Activated CD4-positive, alpha-beta T cell treated with anti-CD3 and anti-CD28 coated beads for 36 hours (primary cell): Measurements from ENCODE around the gene CDK19. TPM values are rescaled to one million over a fixed set of nuclear protein-coding genes. Genes with fewer than 3 reads are reported as not detected.

ENCODE experiments used
- ATAC-seq: fragments of 200-7000 bp; cut with Tn5 transposase; one replicate; pipeline ENCODE4 v1.10.0; 2021; ENCODE audit warnings: mild to moderate bottlenecking, moderate library complexity
- CTCF ChIA-PET: fragments of 350-600 bp; sonication (Branson Sonifier 250); formaldehyde crosslinking; loops from one replicate; lab custom pipeline; 2021; ENCODE audit warnings: antibody characterized with exemption; lab: Charles Lee
- POLR2A ChIA-PET: fragments of 350-600 bp; sonication (Branson Sonifier 250); formaldehyde crosslinking; loops from one replicate; lab custom pipeline; 2021; ENCODE audit warnings: antibody characterized with exemption, inconsistent platforms; lab: Charles Lee
- DNase-seq: peaks from one replicate; pipeline ENCODE4 v3.0.0-alpha.2; 2020
- H3K27ac Mint-ChIP-seq: one replicate; pipeline ENCODE4 v1.8.0; 2021; ENCODE audit warnings: mixed read lengths
- H3K27me3 Mint-ChIP-seq: one replicate; pipeline ENCODE4 v1.8.0; 2021; ENCODE audit warnings: mixed read lengths
- H3K36me3 Mint-ChIP-seq: one replicate; pipeline ENCODE4 v1.8.0; 2021; ENCODE audit warnings: low read depth, mixed read lengths
- H3K4me1 Mint-ChIP-seq: one replicate; pipeline ENCODE4 v1.8.0; 2021; ENCODE audit warnings: mixed read lengths
- H3K4me3 Mint-ChIP-seq: one replicate; pipeline ENCODE4 v1.8.0; 2021; ENCODE audit warnings: mild to moderate bottlenecking, moderate library complexity, mixed read lengths
- H3K9me3 Mint-ChIP-seq: one replicate; pipeline ENCODE4 v1.8.0; 2021; ENCODE audit warnings: low read depth, mixed read lengths
- intact Hi-C, 2 experiments: fragments of 100-400 bp; cut with DNase I in 1 of 2; cut with micrococcal nuclease in 1 of 2; formaldehyde crosslinking; loops; one replicate each; pipeline versions ENCODE4 v1.14.2 to v1.15.1; 2022 to 2024; cut with DNase I, micrococcal nuclease
- total RNA-seq, 2 experiments: library from RNA; stranded (reverse); gene quantifications; one replicate each; pipeline ENCODE4 v1.2.3, GENCODE V29; 2021

CDK19 gene
- total RNA-seq, 2 experiments from 2014 or later = 14.7 to 15.7 TPM

GRCh38 chr6:110699780-110700179 lies 115.5 kb downstream of the CDK19 start:
- ATAC-seq (no peak), DNase-seq (no peak)
- Mint-ChIP-seq H3K4me3 (no peak overlapping the region), H3K27ac (no peak overlapping the region), H3K27me3 (no peaks in the 10 kb centered on the region), H3K36me3 (peaks cover 8% of the 10 kb centered on the region), H3K9me3 (no peaks in the 10 kb centered on the region), H3K4me1 (no peaks in the 10 kb centered on the region)
- intact Hi-C loops = no loop called here
- ChIA-PET CTCF (interaction anchor here (1.5 kb wide), 1 partner anchor 17 kb away, joined by 6 read pairs; no protein-coding TSS in a partner anchor), POLR2A (interaction anchor here (0.6 to 0.7 kb wide), 2 partner anchors 25 to 175 kb away, joined by 3 read pairs; no protein-coding TSS in a partner anchor)

GRCh38 chr6:110693994-110694393 lies 121.3 kb downstream of the CDK19 start:
- intact Hi-C loops = no loop called here
- peaks cover 8% of the 10 kb centered on the region for H3K36me3 Mint-ChIP-seq
- ATAC-seq (no peak), DNase-seq (no peak)
- peaks cover 2% of the 10 kb centered on the region for H3K9me3 Mint-ChIP-seq
- no peaks in the 10 kb centered on the region for H3K4me1 Mint-ChIP-seq
- ChIA-PET CTCF (interaction anchor here (0.6 kb wide), 1 partner anchor 345 kb away, joined by 3 read pairs; no protein-coding TSS in a partner anchor), POLR2A (no interaction called here)
- H3K4me3 Mint-ChIP-seq = no peak overlapping the region
- H3K27me3 Mint-ChIP-seq = no peaks in the 10 kb centered on the region
- H3K27ac Mint-ChIP-seq = no peak overlapping the region

DNA sequence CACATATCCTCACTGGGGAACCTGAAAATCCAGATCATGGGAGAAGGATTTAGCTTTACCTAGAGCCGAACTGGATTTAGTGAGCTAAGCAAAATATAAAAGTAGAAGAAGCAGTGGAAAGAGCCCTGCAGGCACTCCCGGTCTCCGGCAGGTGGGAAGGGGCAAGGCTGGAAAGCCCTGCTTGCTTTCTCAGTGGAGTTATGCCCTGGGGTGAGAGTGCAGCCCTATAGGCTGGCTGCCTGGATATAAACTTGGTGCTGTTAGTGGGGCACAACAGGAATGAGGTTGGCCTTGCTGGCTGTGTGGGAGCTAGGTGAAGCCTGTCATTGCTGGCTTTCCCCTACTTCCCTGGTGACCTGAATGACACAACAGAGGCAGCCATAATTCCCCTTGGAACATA lies 122.0 kb downstream of the CDK19 start:
- no peak overlapping the region for H3K4me3 Mint-ChIP-seq
- peaks cover 8% of the 10 kb centered on the region for H3K36me3 Mint-ChIP-seq
- intact Hi-C loops = no loop called here
- H3K9me3 Mint-ChIP-seq = peaks cover 2% of the 10 kb centered on the region
- no peak for ATAC-seq
- no peaks in the 10 kb centered on the region for H3K27me3 Mint-ChIP-seq
- peaks cover 5% of the 10 kb centered on the region for H3K4me1 Mint-ChIP-seq
- ChIA-PET POLR2A (no interaction called here), CTCF (interaction anchor here (1.1 kb wide), 1 partner anchor 11 kb away, joined by 4 read pairs; no protein-coding TSS in a partner anchor)
- DNase-seq = no peak
- H3K27ac Mint-ChIP-seq = no peak overlapping the region

DNA sequence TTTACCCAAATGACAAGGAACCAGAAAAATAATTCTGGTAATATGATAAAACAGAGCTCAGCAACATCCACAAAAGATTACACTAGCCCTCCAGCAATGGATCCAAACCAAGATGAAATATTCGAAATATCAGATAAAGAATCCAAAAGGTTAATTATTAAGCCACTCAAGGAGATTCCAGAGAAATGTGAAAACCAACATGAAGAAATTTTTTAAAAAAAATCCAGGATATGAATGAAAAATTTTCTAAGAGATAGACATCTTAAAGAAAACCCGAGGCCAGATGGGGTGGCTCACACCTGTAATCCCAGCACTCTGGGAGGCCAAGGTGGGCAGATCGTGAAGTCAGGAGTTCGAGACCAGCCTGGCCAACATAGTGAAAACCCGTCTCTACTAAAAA lies 124.4 kb downstream of the CDK19 start:
- no peaks in the 10 kb centered on the region for H3K27me3 Mint-ChIP-seq
- intact Hi-C loops = no loop called here
- ATAC-seq (no peak), DNase-seq (no peak)
- H3K4me1 Mint-ChIP-seq = peaks cover 14% of the 10 kb centered on the region
- H3K36me3 Mint-ChIP-seq = no peaks in the 10 kb centered on the region
- ChIA-PET CTCF (no interaction called here), POLR2A (no interaction called here)
- no peak overlapping the region for H3K27ac Mint-ChIP-seq
- peaks cover 2% of the 10 kb centered on the region for H3K9me3 Mint-ChIP-seq
- H3K4me3 Mint-ChIP-seq = no peak overlapping the region

DNA sequence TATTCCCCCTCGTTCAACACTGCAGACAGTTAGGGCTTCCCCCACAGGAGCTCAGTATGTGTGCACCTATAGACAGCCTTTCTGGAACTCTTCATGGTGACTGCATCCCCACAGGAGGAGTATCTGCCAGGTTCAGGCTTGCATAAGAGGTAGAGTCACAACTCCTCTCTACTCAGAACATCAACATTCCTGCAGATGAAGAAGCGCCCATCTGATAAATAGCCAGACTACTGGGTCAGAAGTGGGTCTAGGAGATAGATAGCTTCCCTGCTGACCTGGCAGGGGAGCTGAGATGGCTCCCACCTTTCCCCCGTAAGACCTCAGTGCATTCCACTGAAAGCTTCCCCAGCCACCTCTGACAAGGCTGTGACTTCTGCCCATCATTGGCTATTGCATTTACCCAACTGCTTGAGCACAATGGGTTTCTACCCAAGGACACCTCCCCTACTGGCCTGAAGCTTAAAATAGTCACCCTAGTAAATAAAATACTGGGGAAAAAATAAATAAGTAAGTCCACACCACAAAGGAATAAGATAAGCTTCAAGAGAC lies 125.1 kb downstream of the CDK19 start:
- Mint-ChIP-seq H3K36me3 (no peaks in the 10 kb centered on the region), H3K4me3 (no peak overlapping the region), H3K27me3 (no peaks in the 10 kb centered on the region), H3K9me3 (peaks cover 2% of the 10 kb centered on the region), H3K27ac (no peak overlapping the region), H3K4me1 (peaks cover 14% of the 10 kb centered on the region)
- POLR2A ChIA-PET = no interaction called here
- DNase-seq = no peak
- ATAC-seq = no peak
- CTCF ChIA-PET = no interaction called here
- intact Hi-C loops = no loop called here

- H3K27ac Mint-ChIP-seq = no peak overlapping the region
- intact Hi-C loops = no loop called here
- peaks cover under 1% of the 10 kb centered on the region for H3K9me3 Mint-ChIP-seq
- peaks cover 14% of the 10 kb centered on the region for H3K4me1 Mint-ChIP-seq
- ATAC-seq = no peak
- no peaks in the 10 kb centered on the region for H3K27me3 Mint-ChIP-seq
- CTCF ChIA-PET = interaction anchor here (0.7 kb wide), 1 partner anchor 43 kb away, joined by 5 read pairs; no protein-coding TSS in a partner anchor
- no peak overlapping the region for H3K4me3 Mint-ChIP-seq
- POLR2A ChIA-PET = no interaction called here
- H3K36me3 Mint-ChIP-seq = no peaks in the 10 kb centered on the region
- no peak for DNase-seq
Observed at GRCh38 chr6:110689275-110689935, 125.9 kb downstream of the CDK19 start.

GRCh38 chr6:110688661-110689268 lies 126.5 kb downstream of the CDK19 start:
- POLR2A ChIA-PET = no interaction called here
- CTCF ChIA-PET = interaction anchor here (0.7 kb wide), 2 partner anchors 42 to 152 kb away, joined by 4 to 5 read pairs; no protein-coding TSS in a partner anchor
- Mint-ChIP-seq H3K27me3 (no peaks in the 10 kb centered on the region), H3K27ac (no peak overlapping the region), H3K4me3 (no peak overlapping the region), H3K9me3 (no peaks in the 10 kb centered on the region), H3K36me3 (no peaks in the 10 kb centered on the region), H3K4me1 (peaks cover 14% of the 10 kb centered on the region)
- DNase-seq (no peak), ATAC-seq (no peak)
- intact Hi-C loops = no loop called here

- ChIA-PET CTCF (interaction anchor here (0.6 kb wide), 1 partner anchor 257 kb away, joined by 3 read pairs; no protein-coding TSS in a partner anchor), POLR2A (no interaction called here)
- no peaks in the 10 kb centered on the region for H3K9me3 Mint-ChIP-seq
- H3K27me3 Mint-ChIP-seq = no peaks in the 10 kb centered on the region
- ATAC-seq = no peak
- intact Hi-C loops = no loop called here
- no peak for DNase-seq
- H3K36me3 Mint-ChIP-seq = no peaks in the 10 kb centered on the region
- H3K27ac Mint-ChIP-seq = no peak overlapping the region
- peaks cover 17% of the 10 kb centered on the region for H3K4me1 Mint-ChIP-seq
- H3K4me3 Mint-ChIP-seq = no peak overlapping the region
Observed at GRCh38 chr6:110687326-110687725, 127.9 kb downstream of the CDK19 start.

GRCh38 chr6:110683241-110683640 lies 132.0 kb downstream of the CDK19 start:
- Mint-ChIP-seq H3K36me3 (no peaks in the 10 kb centered on the region), H3K4me1 (peaks cover 16% of the 10 kb centered on the region), H3K4me3 (no peak overlapping the region), H3K27me3 (no peaks in the 10 kb centered on the region), H3K27ac (no peak overlapping the region), H3K9me3 (no peaks in the 10 kb centered on the region)
- ATAC-seq (no peak), DNase-seq (no peak)
- ChIA-PET CTCF (interaction anchor here (0.8 to 3.4 kb wide), 19 partner anchors 9 to 316 kb away, joined by 3 to 28 read pairs (median 7); partner anchors contain the start of genes AMD1 and GTF3C6), POLR2A (interaction anchor here (0.7 to 1.1 kb wide), 2 partner anchors 163 to 190 kb away, joined by 5 to 7 read pairs; no protein-coding TSS in a partner anchor)
- intact Hi-C loops = loop anchor here (2.0 to 5.0 kb wide), 2 partner anchors 132 to 1149 kb away; partner anchors contain the start of gene CDK19 (in 1 of the 2)

DNA sequence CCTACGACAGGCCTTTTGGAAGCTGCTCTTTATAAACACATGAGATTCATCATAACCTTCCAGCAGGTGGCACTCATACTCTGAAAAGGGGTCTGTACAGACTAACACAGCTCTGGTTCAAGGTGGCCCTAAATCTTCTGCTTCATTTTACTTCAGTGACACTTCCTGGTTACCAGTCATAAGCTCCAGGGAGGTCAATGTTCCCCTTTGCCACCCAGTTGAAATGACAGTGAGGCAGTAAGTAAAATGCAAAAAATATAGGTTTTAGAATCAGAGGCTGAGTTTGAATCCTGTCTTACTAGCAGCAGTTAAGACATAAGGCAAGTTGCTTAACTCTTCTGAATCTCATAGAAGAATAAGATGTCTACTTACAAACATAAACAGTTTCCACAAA lies 132.8 kb downstream of the CDK19 start:
- H3K4me1 Mint-ChIP-seq = peaks cover 12% of the 10 kb centered on the region
- no peaks in the 10 kb centered on the region for H3K36me3 Mint-ChIP-seq
- intact Hi-C loops = loop anchor here (1.0 to 5.0 kb wide), 9 partner anchors 132 to 1150 kb away; partner anchors contain the start of genes CDK19 (in 1 of the 2) and RPF2 (in 1 of the 2)
- DNase-seq (peak; percentile 73), ATAC-seq (peak; percentile 99)
- no peaks in the 10 kb centered on the region for H3K9me3 Mint-ChIP-seq
- ChIA-PET POLR2A (interaction anchor here (0.5 to 1.7 kb wide), 6 partner anchors 133 to 299 kb away, joined by 3 to 8 read pairs (median 5); partner anchors contain the start of genes CDK19 and RPF2), CTCF (interaction anchor here (0.6 to 3.4 kb wide), 51 partner anchors 8 to 537 kb away, joined by 3 to 28 read pairs (median 4); partner anchors contain the start of genes AMD1 and GTF3C6)
- no peak overlapping the region for H3K4me3 Mint-ChIP-seq
- H3K27ac Mint-ChIP-seq = no peak overlapping the region
- no peaks in the 10 kb centered on the region for H3K27me3 Mint-ChIP-seq
